Stimulated activated CD4-positive, alpha-beta T cell treated with anti-CD3 and anti-CD28 coated beads, Interleukin-12 subunit alpha, Interleukin-12 subunit beta, amount 100 ng/mL, for 48 hours (primary cell): ENCODE data around the gene CUL9.
A peak's percentile ranks its signal among the peaks of the same experiment; 100 is the strongest.
"Not testable (repeated sequence)": the region's sequence is repeated elsewhere in the genome, so short reads cannot be mapped to it uniquely, and the experiment has no call there.

ENCODE experiments used
- DNase-seq, 3 donors: peaks; one replicate each; pipeline ENCODE4 v3.0.0-alpha.2; 2020; ENCODE audit warnings: low read depth in 2 of 3, low spot score in 1 of 3

Gene CUL9

DNA sequence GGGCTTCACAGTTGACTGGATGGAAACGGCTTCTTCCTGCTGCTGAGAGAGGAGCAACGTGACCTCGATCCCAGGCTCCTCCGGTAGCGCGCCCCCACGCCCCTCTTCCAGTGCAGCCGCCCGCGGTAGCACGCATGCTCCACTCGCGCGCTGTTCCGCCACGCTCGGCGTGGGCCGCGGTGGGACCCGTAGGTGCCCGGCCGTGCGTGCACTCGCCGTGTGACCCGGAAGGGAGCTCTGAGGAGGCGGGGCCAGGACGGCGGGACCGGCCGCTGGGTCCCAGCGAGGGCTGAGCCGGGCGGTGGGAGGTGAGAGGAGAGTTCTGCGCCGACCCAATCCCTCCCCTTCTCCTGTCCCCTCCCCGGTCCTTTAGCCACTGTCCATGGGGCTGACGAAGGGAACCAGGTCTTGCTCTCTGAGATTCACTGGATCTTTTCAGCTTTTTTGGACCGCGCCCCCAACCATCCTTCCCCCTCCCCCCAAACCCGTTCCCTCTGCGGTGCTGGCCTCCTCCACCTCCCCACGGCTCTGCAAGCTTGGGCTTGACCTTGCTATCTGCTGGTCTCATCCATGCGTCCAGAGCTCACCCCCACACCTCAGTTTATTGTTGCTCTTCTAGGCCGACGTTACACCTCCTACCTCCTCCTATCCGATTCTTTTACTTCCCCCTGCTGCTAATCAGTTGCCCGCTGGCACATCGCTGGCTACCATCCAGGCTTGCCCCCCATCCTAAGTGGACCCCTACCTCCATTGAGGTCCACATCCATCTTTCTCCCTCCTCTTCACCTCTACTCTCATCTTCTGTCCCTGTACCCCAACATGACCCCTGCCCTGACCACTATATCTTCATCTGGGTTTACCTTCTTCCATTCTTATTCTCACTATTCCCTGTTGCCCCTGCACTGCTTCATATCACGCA is at the start of gene CUL9:
Gene CUL9 (plus strand): TSS at position 255 of the 919 bp plus-strand sequence. CDS start 2,115 bp downstream, outside the sequence.
- DNase-seq, result peak in 2 of 3 donors; percentile 62 to 80

GRCh38 chr6:43138267-43138666 is 43.7 kb upstream of the CUL9 start:
- DNase-seq, result no peak

GRCh38 chr6:43139973-43140372 is 42.0 kb upstream of the CUL9 start:
- not testable (repeated sequence) for DNase-seq

- no peak for DNase-seq
Observed at GRCh38 chr6:43141644-43142043, 40.4 kb upstream of the CUL9 start.

DNA sequence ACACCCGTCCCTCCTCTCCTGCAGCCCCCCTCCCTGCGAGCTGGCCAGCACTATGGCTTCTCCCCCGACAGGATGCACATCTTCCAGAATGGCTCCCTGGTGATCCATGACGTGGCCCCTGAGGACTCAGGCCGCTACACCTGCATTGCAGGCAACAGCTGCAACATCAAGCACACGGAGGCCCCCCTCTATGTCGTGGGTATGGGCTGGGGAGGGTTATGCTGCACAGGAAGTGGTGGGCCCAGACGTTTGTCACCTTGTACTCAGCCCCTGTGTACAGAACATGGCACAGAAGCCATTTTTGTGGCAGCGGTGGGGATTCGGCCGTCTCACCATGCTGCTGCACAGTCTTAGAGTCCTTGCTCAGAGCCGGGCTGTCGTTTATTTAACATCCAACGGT is 39.9 kb upstream of the CUL9 start:
- DNase-seq, result no peak

GRCh38 chr6:43143235-43144128 is 38.5 kb upstream of the CUL9 start:
- peak; percentile 56 to 69 (median 68) for DNase-seq

- DNase-seq, result no peak
Observed at GRCh38 chr6:43144879-43145278, 37.1 kb upstream of the CUL9 start.

DNA sequence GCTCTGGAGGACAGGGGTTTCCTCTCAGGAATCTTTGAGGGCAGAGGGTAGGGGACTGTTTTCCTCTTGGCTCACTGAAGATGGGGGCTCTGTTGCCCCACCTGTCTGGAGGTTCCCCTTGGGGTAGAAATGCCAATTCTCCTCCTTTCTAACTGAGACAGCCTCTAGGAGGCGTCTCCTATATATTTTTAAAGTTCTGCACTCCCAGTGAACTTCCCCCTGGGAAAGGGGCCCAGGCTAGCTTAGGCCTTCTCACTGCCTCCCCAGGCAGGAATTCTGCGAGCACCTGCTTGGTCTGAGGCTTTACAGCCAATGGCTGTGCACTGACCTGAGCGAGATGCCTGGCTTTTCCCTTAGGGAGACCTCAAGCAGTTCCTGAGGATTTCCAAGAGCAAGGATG is 35.7 kb upstream of the CUL9 start:
- no peak for DNase-seq

GRCh38 chr6:43146709-43147688 is 35.0 kb upstream of the CUL9 start:
- no peak for DNase-seq

GRCh38 chr6:43147691-43148477 is 34.1 kb upstream of the CUL9 start:
- DNase-seq, result no peak

DNA sequence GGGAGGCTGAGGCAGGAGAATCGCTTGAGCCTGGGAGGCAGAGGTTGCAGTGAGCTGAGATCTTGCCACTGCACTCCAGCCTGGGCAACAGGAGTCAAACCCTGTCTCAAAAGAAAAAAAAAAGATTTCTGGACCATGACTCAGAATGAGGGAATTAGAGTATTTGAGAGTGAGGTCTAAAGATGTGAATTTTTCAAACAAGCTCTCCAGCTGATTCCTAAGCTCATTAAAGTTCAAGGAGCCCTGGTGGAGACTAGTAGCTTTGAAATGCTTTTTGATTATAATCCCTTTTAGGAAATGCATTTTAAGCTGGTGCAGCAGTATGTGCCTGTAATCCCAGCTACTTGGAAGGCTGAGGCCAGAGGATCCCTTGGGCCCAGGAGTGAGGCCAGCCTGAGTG is 32.7 kb upstream of the CUL9 start:
- DNase-seq, result no peak

GRCh38 chr6:43150051-43150751 is 31.8 kb upstream of the CUL9 start:
- DNase-seq, result no peak

GRCh38 chr6:43159599-43159998 is 22.4 kb upstream of the CUL9 start:
- no peak for DNase-seq

DNA sequence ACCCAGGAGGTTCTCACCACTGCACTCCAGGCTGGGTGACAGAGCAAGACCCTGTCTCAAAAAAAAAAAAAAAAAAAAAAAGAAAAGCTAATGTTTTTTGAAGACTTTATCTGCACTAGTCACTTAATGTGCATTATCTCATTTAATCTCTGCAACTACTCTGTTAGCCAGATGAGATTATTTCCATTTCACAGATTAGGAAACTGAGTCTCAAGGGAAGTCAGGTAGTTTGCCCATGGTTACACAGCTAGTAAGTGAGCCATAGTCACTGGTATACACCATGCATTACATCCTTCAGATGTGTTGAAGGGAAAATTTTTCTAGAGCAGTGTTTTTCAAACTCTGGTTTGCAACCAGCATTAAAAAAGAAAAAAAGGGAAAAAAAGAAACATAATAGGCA is 18.1 kb upstream of the CUL9 start:
- DNase-seq, result no peak

DNA sequence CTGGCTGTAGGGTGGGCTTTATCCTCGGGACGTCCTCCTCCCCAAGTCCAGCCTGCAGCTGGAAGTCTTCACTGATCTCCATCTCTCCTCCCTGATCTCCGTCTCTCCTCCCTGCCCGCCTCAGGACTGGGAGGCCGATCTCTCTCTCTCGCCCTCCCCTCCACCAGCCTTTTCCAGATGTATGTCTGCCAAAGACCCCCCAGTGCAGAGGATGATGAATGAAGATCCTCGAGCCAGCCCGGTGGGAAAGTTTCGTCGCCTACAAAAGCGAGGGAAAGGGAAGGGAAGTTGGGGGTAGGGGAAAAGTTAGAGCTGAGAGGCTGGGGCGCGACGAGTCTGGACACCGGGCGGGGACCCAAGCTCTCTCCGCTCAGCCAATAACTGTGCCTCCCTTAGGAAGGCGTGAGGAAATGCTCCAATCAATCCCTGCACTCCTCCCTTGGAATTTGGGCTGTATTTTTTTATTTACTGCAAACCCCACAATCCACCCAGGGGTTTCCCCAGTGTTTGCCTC is 11.5 kb upstream of the CUL9 start:
- no peak for DNase-seq

DNA sequence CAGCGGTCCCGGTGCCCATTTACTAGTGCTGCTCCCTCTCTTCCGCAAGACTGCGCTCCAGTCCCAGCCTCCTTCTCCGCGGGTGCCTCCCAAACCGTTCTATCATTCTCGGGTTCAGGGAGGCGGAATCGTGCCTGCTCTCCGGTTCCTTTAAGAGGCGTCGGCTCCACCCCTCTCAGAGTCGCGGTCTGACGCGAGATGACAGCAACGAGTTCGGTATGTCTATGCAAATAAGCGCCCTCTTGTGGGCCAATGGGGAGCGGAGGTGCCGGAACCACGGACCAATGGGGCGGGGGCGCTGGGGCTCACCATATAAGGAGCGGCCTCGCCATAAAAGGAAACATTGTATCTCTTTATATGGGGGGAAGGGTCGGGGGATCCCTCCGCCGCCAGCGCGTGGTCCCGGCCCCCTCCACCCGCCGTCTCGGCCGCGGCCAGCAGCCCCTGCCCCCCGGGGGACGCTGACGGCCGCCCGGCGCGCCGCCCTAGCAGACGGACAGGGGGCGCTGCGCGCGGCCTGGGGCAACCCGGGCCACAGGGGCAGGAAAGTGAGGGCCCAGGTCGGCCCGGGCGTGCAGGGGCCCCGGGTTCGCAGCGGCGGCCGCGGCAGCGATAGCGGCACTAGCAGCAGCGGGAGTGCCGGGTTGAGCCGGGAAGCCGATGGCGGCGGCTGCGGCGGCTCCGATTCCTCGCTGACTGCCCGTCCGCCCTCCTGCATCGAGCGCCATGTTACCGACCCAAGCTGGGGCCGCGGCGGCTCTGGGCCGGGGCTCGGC is 10.9 kb upstream of the CUL9 start, which contains the start of gene SRF:
Gene SRF (plus strand): TSS at position 339 of the 776 bp plus-strand sequence. CDS start 388 bp downstream, at position 727.
- DNase-seq, result peak; percentile 98 to 99 (median 99)

DNA sequence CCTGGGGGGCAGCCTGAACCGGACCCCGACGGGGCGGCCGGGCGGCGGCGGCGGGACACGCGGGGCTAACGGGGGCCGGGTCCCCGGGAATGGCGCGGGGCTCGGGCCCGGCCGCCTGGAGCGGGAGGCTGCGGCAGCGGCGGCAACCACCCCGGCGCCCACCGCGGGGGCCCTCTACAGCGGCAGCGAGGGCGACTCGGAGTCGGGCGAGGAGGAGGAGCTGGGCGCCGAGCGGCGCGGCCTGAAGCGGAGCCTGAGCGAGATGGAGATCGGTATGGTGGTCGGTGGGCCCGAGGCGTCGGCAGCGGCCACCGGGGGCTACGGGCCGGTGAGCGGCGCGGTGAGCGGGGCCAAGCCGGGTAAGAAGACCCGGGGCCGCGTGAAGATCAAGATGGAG is 10.3 kb upstream of the CUL9 start:
- peak in 1 of 3 donors; percentile 22 for DNase-seq
